ENCODE data around the gene ARMC8.

- TF ChIP-seq CTCF (IDR thresholded peaks at IDR 0.05) (no peak), POLR2A (IDR thresholded peaks at IDR 0.05) (no peak)
These were observed 38.6 kb upstream of the ARMC8 start for GRCh38 chr3:138148503-138148902.

All from lower leg skin (tissue), 3 donors.